ENCODE results near the gene EDNRA. TPM values are rescaled to one million over a fixed set of nuclear protein-coding genes. Genes with fewer than 3 reads are reported as not detected.

EDNRA gene
- total RNA-seq, 1 donor from 2014 or later: 135 TPM

GRCh38 chr4:147525494-147526271, 44.8 kb downstream of the EDNRA start:
- Mint-ChIP-seq H3K4me1 (ENCODE audit: low read depth) (peaks cover 62% of the 10 kb centered on the region), H3K36me3 (ENCODE audit: low read depth) (peaks cover 30% of the 10 kb centered on the region), H3K9me3 (ENCODE audit: low read depth) (no peaks in the 10 kb centered on the region), H3K4me3 (ENCODE audit: unreplicated experiment) (no peak overlapping the region), H3K27ac (ENCODE audit: unreplicated experiment) (peak overlapping the region; percentile 42), H3K27me3 (ENCODE audit: low read depth) (no peaks in the 10 kb centered on the region)
- TF ChIP-seq CTCF (IDR thresholded peaks at IDR 0.05): no peak
- DNase-seq (ENCODE audit: low spot score): no peak

- peak; percentile 45 for TF ChIP-seq CTCF (IDR thresholded peaks at IDR 0.05)
- peaks cover 30% of the 10 kb centered on the region for H3K36me3 Mint-ChIP-seq (ENCODE audit: low read depth)
- peak overlapping the region; percentile 42 for H3K27ac Mint-ChIP-seq (ENCODE audit: unreplicated experiment)
- no peak for DNase-seq (ENCODE audit: low spot score)
- H3K27me3 Mint-ChIP-seq (ENCODE audit: low read depth): no peaks in the 10 kb centered on the region
- H3K4me1 Mint-ChIP-seq (ENCODE audit: low read depth): peaks cover 67% of the 10 kb centered on the region
- no peaks in the 10 kb centered on the region for H3K9me3 Mint-ChIP-seq (ENCODE audit: low read depth)
- H3K4me3 Mint-ChIP-seq (ENCODE audit: unreplicated experiment): no peak overlapping the region
Measured at GRCh38 chr4:147526272-147526654, 45.4 kb downstream of the EDNRA start.

- H3K27me3 Mint-ChIP-seq (ENCODE audit: low read depth): no peaks in the 10 kb centered on the region
- DNase-seq (ENCODE audit: low spot score): no peak
- no peak for TF ChIP-seq CTCF (IDR thresholded peaks at IDR 0.05)
- no peak overlapping the region for H3K27ac Mint-ChIP-seq (ENCODE audit: unreplicated experiment)
- H3K4me3 Mint-ChIP-seq (ENCODE audit: unreplicated experiment): no peak overlapping the region
- H3K9me3 Mint-ChIP-seq (ENCODE audit: low read depth): no peaks in the 10 kb centered on the region
- H3K4me1 Mint-ChIP-seq (ENCODE audit: low read depth): peaks cover 69% of the 10 kb centered on the region
- H3K36me3 Mint-ChIP-seq (ENCODE audit: low read depth): peaks cover 24% of the 10 kb centered on the region
Measured at GRCh38 chr4:147528054-147528453, 47.2 kb downstream of the EDNRA start.

- Mint-ChIP-seq H3K36me3 (ENCODE audit: low read depth) (peaks cover 23% of the 10 kb centered on the region), H3K9me3 (ENCODE audit: low read depth) (no peaks in the 10 kb centered on the region), H3K4me1 (ENCODE audit: low read depth) (peaks cover 67% of the 10 kb centered on the region), H3K27me3 (ENCODE audit: low read depth) (no peaks in the 10 kb centered on the region), H3K27ac (ENCODE audit: unreplicated experiment) (peak overlapping the region; percentile 25), H3K4me3 (ENCODE audit: unreplicated experiment) (no peak overlapping the region)
- DNase-seq (ENCODE audit: low spot score): no peak
- TF ChIP-seq CTCF (IDR thresholded peaks at IDR 0.05): no peak
Measured at GRCh38 chr4:147530134-147530533, 49.2 kb downstream of the EDNRA start.

GRCh38 chr4:147530723-147531122, 49.8 kb downstream of the EDNRA start:
- Mint-ChIP-seq H3K36me3 (ENCODE audit: low read depth) (peaks cover 25% of the 10 kb centered on the region), H3K27ac (ENCODE audit: unreplicated experiment) (peak overlapping the region; percentile 66), H3K4me1 (ENCODE audit: low read depth) (peaks cover 62% of the 10 kb centered on the region), H3K9me3 (ENCODE audit: low read depth) (no peaks in the 10 kb centered on the region), H3K4me3 (ENCODE audit: unreplicated experiment) (no peak overlapping the region), H3K27me3 (ENCODE audit: low read depth) (no peaks in the 10 kb centered on the region)
- no peak for TF ChIP-seq CTCF (IDR thresholded peaks at IDR 0.05)
- DNase-seq (ENCODE audit: low spot score): no peak

Data from chondrocyte (in vitro differentiated cells).